Mesodermal cell (in vitro differentiated cells): ENCODE measurements around the gene COQ8A.
A peak's percentile ranks its signal among the peaks of the same experiment; 100 is the strongest.

Experiments
- H3K27ac ChIP-seq: 2 replicates; pipeline ENCODE4 v1.7.0; 2013; ENCODE audit warnings: mild to moderate bottlenecking, low read depth, low read length, moderate library complexity; ENCODE audit not compliant: severe bottlenecking
- H3K36me3 ChIP-seq: 2 replicates; pipeline ENCODE4 v1.7.1; 2013; ENCODE audit warnings: mild to moderate bottlenecking, low read length, moderate library complexity; ENCODE audit not compliant: control insufficient read depth, insufficient read depth
- H3K4me1 ChIP-seq: one replicate; pipeline ENCODE4 v1.7.1; 2013; ENCODE audit warnings: mild to moderate bottlenecking, low read length; ENCODE audit not compliant: insufficient read depth, control insufficient read depth, poor library complexity, severe bottlenecking
- H3K4me3 ChIP-seq: 2 replicates; pipeline ENCODE4 v1.7.0; 2013; ENCODE audit warnings: low read length, control low read depth, mild to moderate bottlenecking; ENCODE audit not compliant: insufficient read depth, poor library complexity, severe bottlenecking; ENCODE audit errors: extremely low read depth
- H3K9me3 ChIP-seq: 2 replicates; pipeline ENCODE4 v1.7.1; 2013; ENCODE audit warnings: mild to moderate bottlenecking, low read length, moderate library complexity; ENCODE audit not compliant: control insufficient read depth
- WGBS, 2 experiments: methylation state at CpG; one replicate each; pipeline ENCODE4 v1.1.5; 2013; ENCODE audit warnings: missing lambda C conversion rate in 2 of 2; ENCODE audit not compliant: insufficient coverage in 2 of 2; 5-methylcytosine and 5-hydroxymethylcytosine counted together

COQ8A gene

GRCh38 chr1:226985839-226986463 is 45.9 kb downstream of the COQ8A start:
- no peak overlapping the region for H3K27ac ChIP-seq
- H3K36me3 ChIP-seq: peaks cover 28% of the 10 kb centered on the region
- WGBS, 2 experiments: 91 to 93% methylated on average over 18 to 21 of the region's 25 CpGs

GRCh38 chr1:226986496-226987178 is 46.5 kb downstream of the COQ8A start:
- Histone ChIP-seq H3K9me3 (no peaks in the 10 kb centered on the region), H3K4me3 (no peak overlapping the region), H3K36me3 (peaks cover 29% of the 10 kb centered on the region), H3K4me1 (no peaks in the 10 kb centered on the region), H3K27ac (no peak overlapping the region)
- WGBS, 2 experiments: 95 to 96% methylated on average over 17 to 18 of the region's 21 CpGs

More at GRCh38 chr1:226985839-226986463, 45.9 kb downstream of the COQ8A start:
- Histone ChIP-seq H3K9me3 (no peaks in the 10 kb centered on the region), H3K4me3 (no peak overlapping the region), H3K4me1 (no peaks in the 10 kb centered on the region)

- Histone ChIP-seq H3K4me3 (no peak overlapping the region), H3K9me3 (no peaks in the 10 kb centered on the region), H3K36me3 (peaks cover 29% of the 10 kb centered on the region), H3K4me1 (no peaks in the 10 kb centered on the region), H3K27ac (no peak overlapping the region)
- 92 to 93% methylated on average over 6 to 7 of the region's 8 CpGs for WGBS, 2 experiments
Observed at GRCh38 chr1:226987179-226987536, 47.1 kb downstream of the COQ8A start.

- peaks cover 29% of the 10 kb centered on the region for H3K36me3 ChIP-seq
- H3K27ac ChIP-seq: peak overlapping the region; percentile 59
- no peaks in the 10 kb centered on the region for H3K9me3 ChIP-seq
- no peak overlapping the region for H3K4me3 ChIP-seq
- 92 to 94% methylated on average over 14 to 16 of the region's 16 CpGs for WGBS, 2 experiments
- H3K4me1 ChIP-seq: no peaks in the 10 kb centered on the region
Observed at GRCh38 chr1:226987623-226988333, 47.7 kb downstream of the COQ8A start.

GRCh38 chr1:226988334-226988666 is 48.2 kb downstream of the COQ8A start:
- Histone ChIP-seq H3K27ac (peak overlapping the region; percentile 59), H3K4me1 (no peaks in the 10 kb centered on the region), H3K9me3 (no peaks in the 10 kb centered on the region), H3K36me3 (peaks cover 34% of the 10 kb centered on the region), H3K4me3 (no peak overlapping the region)
- 80 to 83% methylated on average over 1 to 2 of the region's 3 CpGs for WGBS, 2 experiments

GRCh38 chr1:226989085-226989920 is 49.2 kb downstream of the COQ8A start:
- Histone ChIP-seq H3K4me3 (no peak overlapping the region), H3K4me1 (no peaks in the 10 kb centered on the region), H3K36me3 (peaks cover 43% of the 10 kb centered on the region), H3K9me3 (no peaks in the 10 kb centered on the region), H3K27ac (no peak overlapping the region)
- WGBS, 2 experiments: 94 to 96% methylated on average over 5 to 7 of the region's 12 CpGs

GRCh38 chr1:226990133-226990716 is 50.1 kb downstream of the COQ8A start:
- no peaks in the 10 kb centered on the region for H3K4me1 ChIP-seq
- H3K4me3 ChIP-seq: no peak overlapping the region
- WGBS, 2 experiments: 95 to 97% methylated on average over 7 to 8 of the region's 10 CpGs
- H3K36me3 ChIP-seq: peaks cover 50% of the 10 kb centered on the region
- H3K27ac ChIP-seq: no peak overlapping the region
- no peaks in the 10 kb centered on the region for H3K9me3 ChIP-seq

- 94% methylated on average over 3 of the region's 4 CpGs; no CpG with 5 or more reads in 1 of the 2 experiments for WGBS, 2 experiments
- Histone ChIP-seq H3K36me3 (peaks cover 44% of the 10 kb centered on the region), H3K4me1 (no peaks in the 10 kb centered on the region), H3K9me3 (no peaks in the 10 kb centered on the region), H3K4me3 (no peak overlapping the region), H3K27ac (no peak overlapping the region)
Observed at GRCh38 chr1:226991920-226992319, 51.8 kb downstream of the COQ8A start.

- no peaks in the 10 kb centered on the region for H3K9me3 ChIP-seq
- peak overlapping the region; percentile 2 for H3K27ac ChIP-seq
Observed at GRCh38 chr1:226993814-226994585, 53.9 kb downstream of the COQ8A start.

More at GRCh38 chr1:226993814-226994585, 53.9 kb downstream of the COQ8A start:
- WGBS, 2 experiments: 87 to 89% methylated on average over 13 to 19 of the region's 22 CpGs
- no peak overlapping the region for H3K4me3 ChIP-seq
- no peaks in the 10 kb centered on the region for H3K4me1 ChIP-seq
- H3K36me3 ChIP-seq: peaks cover 33% of the 10 kb centered on the region
